Measurements from ENCODE around the gene SCYGR1.

SCYGR1 gene

GRCh38 chr2:227379095-227379494 is 8.7 kb downstream of the SCYGR1 start, which contains the start of gene TM4SF20:
TM4SF20 (minus strand) TSS chr2:227379306; CDS start chr2:227379268, 38 bp downstream.
- no peak within 1 kb of the TSS for H3K4me2 ChIP-seq (ENCODE audit: low read length)

GRCh38 chr2:227378371-227378782 is 9.4 kb downstream of the SCYGR1 start:
- no peaks in the 10 kb centered on the region for H3F3A ChIP-seq (ENCODE audit: control insufficient read depth, insufficient read depth)
- H3K36me3 ChIP-seq (ENCODE audit: control insufficient read depth, low read length): no peaks in the 10 kb centered on the region
- no peaks in the 10 kb centered on the region for H4K20me1 ChIP-seq (ENCODE audit: control insufficient read depth, insufficient read depth, low read depth, low read length)
- H3K4me3 ChIP-seq (ENCODE audit: low read length): no peak overlapping the region
- H3K79me2 ChIP-seq (ENCODE audit: control insufficient read depth, low read length): no peaks in the 10 kb centered on the region
- no peak overlapping the region for H3K27ac ChIP-seq (ENCODE audit: low read depth, low read length)
- TF ChIP-seq EZH2phosphoT487 (IDR thresholded peaks at IDR 0.05; ENCODE audit: borderline replicate concordance, low read length): no peak
- TF ChIP-seq, protein P1, sequence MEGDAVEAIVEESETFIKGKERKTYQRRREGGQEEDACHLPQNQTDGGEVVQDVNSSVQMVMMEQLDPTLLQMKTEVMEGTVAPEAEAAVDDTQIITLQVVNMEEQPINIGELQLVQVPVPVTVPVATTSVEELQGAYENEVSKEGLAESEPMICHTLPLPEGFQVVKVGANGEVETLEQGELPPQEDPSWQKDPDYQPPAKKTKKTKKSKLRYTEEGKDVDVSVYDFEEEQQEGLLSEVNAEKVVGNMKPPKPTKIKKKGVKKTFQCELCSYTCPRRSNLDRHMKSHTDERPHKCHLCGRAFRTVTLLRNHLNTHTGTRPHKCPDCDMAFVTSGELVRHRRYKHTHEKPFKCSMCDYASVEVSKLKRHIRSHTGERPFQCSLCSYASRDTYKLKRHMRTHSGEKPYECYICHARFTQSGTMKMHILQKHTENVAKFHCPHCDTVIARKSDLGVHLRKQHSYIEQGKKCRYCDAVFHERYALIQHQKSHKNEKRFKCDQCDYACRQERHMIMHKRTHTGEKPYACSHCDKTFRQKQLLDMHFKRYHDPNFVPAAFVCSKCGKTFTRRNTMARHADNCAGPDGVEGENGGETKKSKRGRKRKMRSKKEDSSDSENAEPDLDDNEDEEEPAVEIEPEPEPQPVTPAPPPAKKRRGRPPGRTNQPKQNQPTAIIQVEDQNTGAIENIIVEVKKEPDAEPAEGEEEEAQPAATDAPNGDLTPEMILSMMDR (IDR thresholded peaks at IDR 0.05; ENCODE audit: low read depth, low read length, poor library complexity, severe bottlenecking): no peak
- H3K9me3 ChIP-seq (ENCODE audit: control insufficient read depth, insufficient read depth, low read length): no peaks in the 10 kb centered on the region
- no peaks in the 10 kb centered on the region for H3K4me1 ChIP-seq (ENCODE audit: control insufficient read depth, low read length)
- no peaks in the 10 kb centered on the region for H3K27me3 ChIP-seq (ENCODE audit: control insufficient read depth, low read length)
- no peaks in the 10 kb centered on the region for H3K9me2 ChIP-seq (replicated peaks; ENCODE audit: control insufficient read depth, low read length)
- H3K4me2 ChIP-seq (ENCODE audit: low read length): no peak overlapping the region

More at GRCh38 chr2:227379095-227379494, 8.7 kb downstream of the SCYGR1 start, which contains the start of gene TM4SF20:
- H3K9me3 ChIP-seq (ENCODE audit: control insufficient read depth, insufficient read depth, low read length): no peaks in the 10 kb centered on the region
- H3K27ac ChIP-seq (ENCODE audit: low read depth, low read length): no peak within 1 kb of the TSS
- H3F3A ChIP-seq (ENCODE audit: control insufficient read depth, insufficient read depth): no peaks in the 10 kb centered on the region
- no peaks in the 10 kb centered on the region for H3K9me2 ChIP-seq (replicated peaks; ENCODE audit: control insufficient read depth, low read length)
- no peaks in the 10 kb centered on the region for H3K79me2 ChIP-seq (ENCODE audit: control insufficient read depth, low read length)
- TF ChIP-seq EZH2phosphoT487 (IDR thresholded peaks at IDR 0.05; ENCODE audit: borderline replicate concordance, low read length): no peak
- TF ChIP-seq, protein P1 (IDR thresholded peaks at IDR 0.05; ENCODE audit: low read depth, low read length, poor library complexity, severe bottlenecking): no peak
- no peaks in the 10 kb centered on the region for H3K27me3 ChIP-seq (ENCODE audit: control insufficient read depth, low read length)
- no peaks in the 10 kb centered on the region for H3K36me3 ChIP-seq (ENCODE audit: control insufficient read depth, low read length)
- H3K4me1 ChIP-seq (ENCODE audit: control insufficient read depth, low read length): no peaks in the 10 kb centered on the region
- no peaks in the 10 kb centered on the region for H4K20me1 ChIP-seq (ENCODE audit: control insufficient read depth, insufficient read depth, low read depth, low read length)
- H3K4me3 ChIP-seq (ENCODE audit: low read length): no peak within 1 kb of the TSS

DNA sequence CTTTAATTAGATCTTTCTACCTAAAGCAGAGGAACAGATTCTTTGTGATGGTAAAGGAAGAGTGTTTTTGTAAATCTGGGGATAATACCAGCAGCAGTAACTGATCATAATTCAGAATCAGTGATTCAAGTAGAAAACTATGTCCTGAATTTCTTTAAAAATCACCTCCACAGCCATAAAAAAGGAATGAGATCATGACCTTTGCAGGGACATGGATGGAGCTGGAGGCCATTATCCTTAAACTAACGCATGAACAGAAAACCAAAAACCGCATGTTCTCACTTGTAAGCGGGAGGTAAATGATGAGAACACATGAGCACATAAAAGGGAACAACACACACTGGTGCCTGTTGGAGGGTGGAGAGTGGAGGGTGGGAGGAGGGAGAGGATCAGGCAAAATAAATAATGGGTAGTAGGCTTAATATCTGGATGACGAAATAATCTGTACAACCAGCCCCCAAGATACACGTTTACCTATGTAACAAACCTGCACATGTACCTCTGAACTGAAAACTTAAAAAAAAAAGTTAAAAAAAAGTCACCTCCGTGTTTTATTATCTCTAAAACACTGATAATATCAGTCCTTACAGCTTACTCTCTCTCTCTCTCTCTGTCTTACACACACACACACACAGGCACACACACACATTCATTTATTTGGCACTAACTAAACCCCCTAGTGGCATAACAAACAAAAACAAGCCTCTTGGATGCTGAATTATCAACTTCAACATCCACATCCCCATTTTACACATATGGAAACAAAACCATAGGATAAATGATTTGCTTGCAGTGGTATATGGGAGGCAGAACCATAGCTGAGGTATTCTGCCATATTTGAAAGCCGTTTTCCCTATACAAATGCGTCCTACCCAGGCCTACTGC is 10.0 kb downstream of the SCYGR1 start:
- no peak overlapping the region for H3K4me2 ChIP-seq (ENCODE audit: low read length)
- no peaks in the 10 kb centered on the region for H3K79me2 ChIP-seq (ENCODE audit: control insufficient read depth, low read length)
- TF ChIP-seq EZH2phosphoT487 (IDR thresholded peaks at IDR 0.05; ENCODE audit: borderline replicate concordance, low read length): no peak
- TF ChIP-seq, protein P1 (IDR thresholded peaks at IDR 0.05; ENCODE audit: low read depth, low read length, poor library complexity, severe bottlenecking): no peak
- H4K20me1 ChIP-seq (ENCODE audit: control insufficient read depth, insufficient read depth, low read depth, low read length): no peaks in the 10 kb centered on the region
- H3K4me3 ChIP-seq (ENCODE audit: low read length): no peak overlapping the region
- no peak overlapping the region for H3K27ac ChIP-seq (ENCODE audit: low read depth, low read length)
- H3F3A ChIP-seq (ENCODE audit: control insufficient read depth, insufficient read depth): no peaks in the 10 kb centered on the region
- H3K9me3 ChIP-seq (ENCODE audit: control insufficient read depth, insufficient read depth, low read length): no peaks in the 10 kb centered on the region
- H3K36me3 ChIP-seq (ENCODE audit: control insufficient read depth, low read length): no peaks in the 10 kb centered on the region
- no peaks in the 10 kb centered on the region for H3K9me2 ChIP-seq (replicated peaks; ENCODE audit: control insufficient read depth, low read length)
- H3K4me1 ChIP-seq (ENCODE audit: control insufficient read depth, low read length): no peaks in the 10 kb centered on the region
- H3K27me3 ChIP-seq (ENCODE audit: control insufficient read depth, low read length): no peaks in the 10 kb centered on the region

Data from DOHH2 (cell line).